Mesothelial cell of epicardium (in vitro differentiated cells): ENCODE measurements around the gene ELSPBP1. TPM values are rescaled to one million over a fixed set of nuclear protein-coding genes. Genes with fewer than 3 reads are reported as not detected.

Experiments
- DNase-seq, 2 experiments: peaks; one replicate each; pipeline ENCODE4 v3.0.0; 2021; ENCODE audit warnings: low spot score in 2 of 2; ENCODE audit not compliant: unreplicated experiment in 2 of 2
- H3K27ac Mint-ChIP-seq: 2 replicates; pipeline ENCODE4 v1.8.0; 2021; ENCODE audit warnings: mixed read lengths
- H3K27me3 Mint-ChIP-seq: 2 replicates; pipeline ENCODE4 v1.8.0; 2021; ENCODE audit warnings: low read depth, mixed read lengths
- H3K36me3 Mint-ChIP-seq: 2 replicates; pipeline ENCODE4 v1.8.0; 2021; ENCODE audit warnings: mixed read lengths
- H3K4me1 Mint-ChIP-seq: 2 replicates; pipeline ENCODE4 v1.8.0; 2021; ENCODE audit warnings: mixed read lengths
- H3K4me3 Mint-ChIP-seq: 2 replicates; pipeline ENCODE4 v1.8.0; 2021; ENCODE audit warnings: mild to moderate bottlenecking, moderate library complexity, mixed read lengths
- H3K9me3 Mint-ChIP-seq: 2 replicates; pipeline ENCODE4 v1.8.0; 2021; ENCODE audit warnings: mixed read lengths
- total RNA-seq: library from RNA; stranded (reverse); gene quantifications from 3 replicates; pipeline ENCODE4 v1.2.1, GENCODE V29; 2021
- TF ChIP-seq, protein P1 (sequence below): fragments of 200-600 bp; sonication (generic); IDR thresholded peaks from one replicate; pipeline ENCODE4 v1.5.0; 2021; ENCODE audit warnings: antibody characterized with exemption; ENCODE audit not compliant: unreplicated experiment

ELSPBP1 gene
- total RNA-seq, 1 donor from 2014 or later = not detected

DNA sequence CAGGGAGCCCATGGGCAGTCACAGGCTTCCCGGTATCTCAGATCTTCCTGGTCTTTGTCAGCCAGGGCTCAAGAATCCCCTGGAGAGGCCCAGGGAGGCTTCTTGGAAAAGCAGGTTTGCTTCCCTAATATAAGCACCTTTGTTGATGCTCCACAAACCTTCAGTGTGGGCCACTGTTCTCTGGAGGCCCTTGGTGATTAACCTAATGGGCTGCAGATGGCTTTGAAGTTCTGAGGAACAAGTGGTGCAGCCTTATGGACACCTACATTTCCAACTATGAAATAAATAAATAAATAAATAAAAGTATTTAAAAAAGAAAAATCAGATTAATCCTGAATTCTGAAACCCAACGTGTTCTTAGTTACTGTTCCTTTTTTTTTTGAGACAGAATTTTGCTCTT, 2.4 kb upstream of the ELSPBP1 start, which contains the start of gene BSPH1:
BSPH1 (minus strand) TSS at position 101 of the 400 bp plus-strand sequence; CDS start at position 12, 89 bp downstream.
- DNase-seq = no peak
- Mint-ChIP-seq H3K36me3 (no peaks in the 10 kb centered on the region), H3K4me1 (peaks cover 8% of the 10 kb centered on the region), H3K27ac (no peak within 1 kb of the TSS), H3K9me3 (peaks cover 7% of the 10 kb centered on the region), H3K27me3 (peaks cover 28% of the 10 kb centered on the region), H3K4me3 (no peak within 1 kb of the TSS)
- TF ChIP-seq, protein P1, sequence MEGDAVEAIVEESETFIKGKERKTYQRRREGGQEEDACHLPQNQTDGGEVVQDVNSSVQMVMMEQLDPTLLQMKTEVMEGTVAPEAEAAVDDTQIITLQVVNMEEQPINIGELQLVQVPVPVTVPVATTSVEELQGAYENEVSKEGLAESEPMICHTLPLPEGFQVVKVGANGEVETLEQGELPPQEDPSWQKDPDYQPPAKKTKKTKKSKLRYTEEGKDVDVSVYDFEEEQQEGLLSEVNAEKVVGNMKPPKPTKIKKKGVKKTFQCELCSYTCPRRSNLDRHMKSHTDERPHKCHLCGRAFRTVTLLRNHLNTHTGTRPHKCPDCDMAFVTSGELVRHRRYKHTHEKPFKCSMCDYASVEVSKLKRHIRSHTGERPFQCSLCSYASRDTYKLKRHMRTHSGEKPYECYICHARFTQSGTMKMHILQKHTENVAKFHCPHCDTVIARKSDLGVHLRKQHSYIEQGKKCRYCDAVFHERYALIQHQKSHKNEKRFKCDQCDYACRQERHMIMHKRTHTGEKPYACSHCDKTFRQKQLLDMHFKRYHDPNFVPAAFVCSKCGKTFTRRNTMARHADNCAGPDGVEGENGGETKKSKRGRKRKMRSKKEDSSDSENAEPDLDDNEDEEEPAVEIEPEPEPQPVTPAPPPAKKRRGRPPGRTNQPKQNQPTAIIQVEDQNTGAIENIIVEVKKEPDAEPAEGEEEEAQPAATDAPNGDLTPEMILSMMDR = no peak

DNA sequence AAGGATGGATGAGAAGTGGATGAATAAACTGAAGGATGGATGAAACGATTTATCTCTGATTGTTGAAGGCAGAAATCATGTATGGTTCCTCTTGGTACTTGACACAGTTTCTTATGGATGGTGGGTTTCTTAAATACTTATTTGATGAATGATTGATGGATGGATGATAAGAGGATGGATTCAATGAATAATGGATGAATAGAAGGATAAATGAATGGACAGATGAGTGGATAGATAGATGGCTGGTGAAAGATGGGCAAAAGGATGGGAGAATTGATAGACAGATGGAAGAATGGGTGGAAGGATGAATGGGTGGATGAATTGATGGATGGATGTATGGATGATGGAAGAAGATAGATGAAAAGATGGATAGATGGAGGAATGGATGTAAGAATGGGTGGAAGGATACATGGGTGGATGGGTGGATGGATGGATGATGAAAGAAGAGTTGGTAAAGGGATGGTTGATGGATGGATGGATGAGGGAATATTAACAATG, 1.8 kb downstream of the ELSPBP1 start:
- TF ChIP-seq, protein P1 = no peak
- Mint-ChIP-seq H3K27me3 (peaks cover 4% of the 10 kb centered on the region), H3K9me3 (peaks cover 12% of the 10 kb centered on the region), H3K4me3 (no peak overlapping the region), H3K4me1 (peaks cover 8% of the 10 kb centered on the region), H3K27ac (no peak overlapping the region), H3K36me3 (no peaks in the 10 kb centered on the region)
- no peak for DNase-seq

DNA sequence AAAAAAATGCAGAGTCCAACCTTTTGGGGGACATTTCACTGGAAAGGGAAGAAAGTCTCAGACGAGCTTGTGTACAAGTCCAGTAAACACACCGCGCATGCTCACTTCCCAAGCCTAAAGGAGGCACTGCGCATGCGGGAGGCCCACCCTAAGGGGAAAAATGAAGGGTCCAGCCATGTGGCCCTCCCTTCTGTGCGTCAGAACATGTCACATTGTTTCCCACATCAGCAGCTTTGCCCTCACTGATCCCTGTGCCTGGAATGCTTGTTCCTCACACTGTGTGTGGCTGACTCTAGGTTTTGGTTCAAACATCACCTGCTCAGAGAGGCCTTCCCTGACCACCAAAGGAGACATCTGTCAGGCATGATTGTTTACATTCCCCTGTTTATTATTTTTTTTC, 4.4 kb downstream of the ELSPBP1 start:
- Mint-ChIP-seq H3K4me1 (peaks cover 6% of the 10 kb centered on the region), H3K27ac (no peak overlapping the region), H3K9me3 (peaks cover 12% of the 10 kb centered on the region), H3K27me3 (no peaks in the 10 kb centered on the region), H3K36me3 (no peaks in the 10 kb centered on the region), H3K4me3 (no peak overlapping the region)
- no peak for DNase-seq
- TF ChIP-seq, protein P1 = no peak

DNA sequence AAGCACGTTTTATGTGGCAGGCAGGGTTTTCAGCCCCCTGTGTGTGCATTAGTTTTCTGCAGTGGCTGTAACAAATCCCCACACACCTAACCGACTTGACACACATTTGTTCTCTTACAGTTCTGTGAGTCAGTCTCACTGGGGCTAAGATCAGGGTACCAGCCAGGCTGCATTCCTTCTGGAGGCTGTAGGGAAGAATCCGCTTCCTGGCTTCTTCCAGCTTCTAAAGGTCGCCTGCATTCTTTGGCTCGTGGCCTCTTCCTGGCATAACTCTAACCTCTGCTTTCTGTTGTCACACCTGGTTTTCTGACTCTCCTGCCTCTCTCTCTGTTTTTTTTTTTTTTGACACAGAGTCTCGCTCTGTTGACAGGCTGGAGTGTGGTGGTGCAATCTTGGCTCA, 6.4 kb downstream of the ELSPBP1 start:
- H3K4me3 Mint-ChIP-seq = no peak overlapping the region
- TF ChIP-seq, protein P1 = no peak
- no peak for DNase-seq
- H3K4me1 Mint-ChIP-seq = no peaks in the 10 kb centered on the region
- H3K9me3 Mint-ChIP-seq = peaks cover 11% of the 10 kb centered on the region
- no peaks in the 10 kb centered on the region for H3K36me3 Mint-ChIP-seq
- no peak overlapping the region for H3K27ac Mint-ChIP-seq
- peaks cover 2% of the 10 kb centered on the region for H3K27me3 Mint-ChIP-seq

DNA sequence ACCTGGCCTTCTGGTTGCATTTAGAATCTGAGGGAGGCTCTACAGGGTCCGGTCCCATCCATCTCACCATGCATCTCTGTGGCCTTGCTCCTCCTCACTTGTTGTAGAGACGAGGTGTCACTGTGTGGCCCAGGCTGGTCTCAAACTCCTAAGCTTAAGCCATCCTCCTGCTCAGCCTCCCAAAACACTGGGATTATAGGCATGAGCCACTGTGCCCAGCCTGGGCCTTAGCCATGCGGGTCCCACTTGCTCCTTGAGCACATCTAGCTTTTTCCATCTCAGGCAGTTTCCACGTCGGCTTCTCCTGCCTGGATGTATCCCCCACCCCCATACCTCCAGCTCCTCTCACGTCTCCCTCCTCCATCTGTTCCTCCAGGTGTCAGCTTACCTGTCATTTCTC, 9.8 kb downstream of the ELSPBP1 start:
- peaks cover 5% of the 10 kb centered on the region for H3K27me3 Mint-ChIP-seq
- H3K36me3 Mint-ChIP-seq = no peaks in the 10 kb centered on the region
- no peak overlapping the region for H3K4me3 Mint-ChIP-seq
- DNase-seq = no peak
- TF ChIP-seq, protein P1 = no peak
- peaks cover 14% of the 10 kb centered on the region for H3K9me3 Mint-ChIP-seq
- H3K27ac Mint-ChIP-seq = no peak overlapping the region
- H3K4me1 Mint-ChIP-seq = no peaks in the 10 kb centered on the region

DNA sequence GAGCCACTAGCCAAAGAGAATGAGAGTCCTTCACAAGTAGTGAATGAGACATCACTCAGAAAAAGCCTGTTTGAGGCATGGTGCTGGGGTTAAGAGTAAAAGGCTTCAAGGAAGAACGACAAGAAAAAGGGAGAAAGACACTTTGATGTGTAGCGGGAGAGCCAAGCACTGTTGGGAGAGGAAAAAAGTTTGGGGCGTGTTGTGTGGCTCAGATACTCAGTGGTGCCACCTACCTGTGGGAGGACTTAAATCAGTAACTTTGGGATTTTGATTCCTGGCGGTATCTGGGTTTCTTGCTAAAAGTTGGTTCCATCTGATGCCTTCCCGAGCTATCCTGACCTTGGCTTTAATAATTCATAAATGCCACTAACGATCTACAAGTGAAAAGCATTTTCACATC, 12.3 kb downstream of the ELSPBP1 start:
- TF ChIP-seq, protein P1 = no peak
- Mint-ChIP-seq H3K27me3 (peaks cover 5% of the 10 kb centered on the region), H3K4me3 (no peak overlapping the region), H3K27ac (no peak overlapping the region), H3K4me1 (no peaks in the 10 kb centered on the region), H3K9me3 (peaks cover 16% of the 10 kb centered on the region), H3K36me3 (no peaks in the 10 kb centered on the region)
- DNase-seq = no peak
